ENCODE data around the gene PRR19. TPM values are rescaled to one million over a fixed set of nuclear protein-coding genes. Genes with fewer than 3 reads are reported as not detected.

PRR19 gene
- total RNA-seq, 1 donor from 2014 or later = 2.4 TPM

DNA sequence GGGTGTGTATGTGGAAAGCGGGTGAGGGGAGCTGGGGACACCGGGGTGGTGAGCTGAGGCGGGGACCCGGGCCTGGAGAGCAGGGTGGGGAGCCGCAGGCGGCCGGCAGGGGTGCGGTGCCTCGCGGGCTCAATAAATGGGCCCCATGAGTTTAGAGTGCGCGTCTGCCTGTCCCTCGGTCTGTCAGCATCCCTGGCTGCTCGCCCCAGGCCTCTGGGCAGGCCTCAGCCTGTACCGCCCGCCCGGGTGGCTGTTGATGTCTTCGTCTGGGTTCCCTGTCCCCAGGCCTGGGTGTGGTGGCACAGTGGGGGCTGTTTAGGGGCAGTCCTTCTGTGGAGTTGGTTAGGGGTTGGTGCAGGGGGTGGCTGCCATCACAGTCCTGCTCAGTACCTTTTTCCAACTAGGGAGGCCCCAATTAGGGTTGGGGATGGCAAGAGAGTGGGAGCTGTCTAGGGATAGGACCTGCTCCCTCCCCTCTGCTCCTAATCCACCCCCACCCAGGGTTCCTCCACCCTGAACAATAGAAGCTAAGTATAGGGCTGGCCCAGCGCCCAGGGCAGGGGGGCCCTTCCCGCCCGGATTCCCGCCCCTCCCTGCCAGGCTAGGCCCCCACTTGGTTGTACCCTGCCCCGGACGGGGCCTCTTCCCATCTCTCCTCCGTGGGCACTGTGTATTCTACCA is 20.6 kb upstream of the PRR19 start:
- H3K36me3 Mint-ChIP-seq = no peaks in the 10 kb centered on the region
- peak overlapping the region; percentile 87 for H3K4me3 Mint-ChIP-seq
- H3K27me3 Mint-ChIP-seq = no peaks in the 10 kb centered on the region
- H3K27ac Mint-ChIP-seq = no peak overlapping the region
- peaks cover 31% of the 10 kb centered on the region for H3K4me1 Mint-ChIP-seq (ENCODE audit: unreplicated experiment)
- DNase-seq (ENCODE audit: extremely low spot score, unreplicated experiment) = no peak
- TF ChIP-seq, protein P1, sequence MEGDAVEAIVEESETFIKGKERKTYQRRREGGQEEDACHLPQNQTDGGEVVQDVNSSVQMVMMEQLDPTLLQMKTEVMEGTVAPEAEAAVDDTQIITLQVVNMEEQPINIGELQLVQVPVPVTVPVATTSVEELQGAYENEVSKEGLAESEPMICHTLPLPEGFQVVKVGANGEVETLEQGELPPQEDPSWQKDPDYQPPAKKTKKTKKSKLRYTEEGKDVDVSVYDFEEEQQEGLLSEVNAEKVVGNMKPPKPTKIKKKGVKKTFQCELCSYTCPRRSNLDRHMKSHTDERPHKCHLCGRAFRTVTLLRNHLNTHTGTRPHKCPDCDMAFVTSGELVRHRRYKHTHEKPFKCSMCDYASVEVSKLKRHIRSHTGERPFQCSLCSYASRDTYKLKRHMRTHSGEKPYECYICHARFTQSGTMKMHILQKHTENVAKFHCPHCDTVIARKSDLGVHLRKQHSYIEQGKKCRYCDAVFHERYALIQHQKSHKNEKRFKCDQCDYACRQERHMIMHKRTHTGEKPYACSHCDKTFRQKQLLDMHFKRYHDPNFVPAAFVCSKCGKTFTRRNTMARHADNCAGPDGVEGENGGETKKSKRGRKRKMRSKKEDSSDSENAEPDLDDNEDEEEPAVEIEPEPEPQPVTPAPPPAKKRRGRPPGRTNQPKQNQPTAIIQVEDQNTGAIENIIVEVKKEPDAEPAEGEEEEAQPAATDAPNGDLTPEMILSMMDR (conservative IDR thresholded peaks at IDR 0.05) = no peak
- no peaks in the 10 kb centered on the region for H3K9me3 Mint-ChIP-seq

DNA sequence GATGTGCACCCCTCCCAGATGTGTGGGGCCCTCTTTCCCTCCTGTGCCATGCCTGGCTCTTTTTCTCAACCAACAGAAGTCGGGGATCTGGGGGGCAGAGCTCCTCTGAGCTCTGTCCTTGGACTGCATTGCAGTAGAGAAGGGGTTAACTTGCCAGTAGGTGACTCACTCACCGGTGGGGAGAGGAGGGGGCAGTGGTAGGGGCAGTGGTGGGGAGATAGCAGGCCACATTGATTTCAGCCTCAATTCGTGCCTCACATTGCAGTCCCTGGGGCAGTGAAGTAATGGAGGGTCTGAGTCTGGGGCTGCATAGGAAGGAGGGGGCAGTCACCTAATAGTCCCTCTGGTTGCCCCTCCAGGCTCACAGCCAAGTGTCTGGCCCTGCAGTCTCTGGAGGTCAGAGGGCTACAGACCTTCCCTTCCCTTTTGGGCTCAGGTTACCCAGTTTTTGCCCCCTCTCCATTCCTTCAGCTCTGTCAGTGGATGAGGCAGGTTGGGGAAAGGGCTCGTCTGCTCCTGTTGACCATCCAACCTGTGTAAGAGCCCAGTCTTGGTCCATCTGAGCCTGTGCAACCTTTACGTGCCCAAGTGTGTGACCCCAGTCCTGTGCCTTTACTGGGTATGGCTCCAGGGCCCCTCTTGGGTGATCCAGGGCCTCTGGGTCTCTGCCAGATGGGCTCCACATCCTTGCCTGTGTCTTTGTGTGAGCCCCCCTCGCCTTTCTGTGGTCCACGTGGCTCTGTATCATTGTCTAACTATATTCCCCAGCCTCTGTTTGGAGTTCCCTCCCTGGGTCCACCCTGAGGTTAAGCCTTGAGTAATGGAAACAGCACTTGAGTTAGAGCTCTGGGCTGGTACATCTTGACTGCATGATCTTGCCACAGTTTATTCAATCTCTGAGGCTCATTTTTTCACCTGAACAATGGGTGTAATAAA is 19.8 kb upstream of the PRR19 start:
- no peak for DNase-seq (ENCODE audit: extremely low spot score, unreplicated experiment)
- H3K4me3 Mint-ChIP-seq = peak overlapping the region; percentile 87

DNA sequence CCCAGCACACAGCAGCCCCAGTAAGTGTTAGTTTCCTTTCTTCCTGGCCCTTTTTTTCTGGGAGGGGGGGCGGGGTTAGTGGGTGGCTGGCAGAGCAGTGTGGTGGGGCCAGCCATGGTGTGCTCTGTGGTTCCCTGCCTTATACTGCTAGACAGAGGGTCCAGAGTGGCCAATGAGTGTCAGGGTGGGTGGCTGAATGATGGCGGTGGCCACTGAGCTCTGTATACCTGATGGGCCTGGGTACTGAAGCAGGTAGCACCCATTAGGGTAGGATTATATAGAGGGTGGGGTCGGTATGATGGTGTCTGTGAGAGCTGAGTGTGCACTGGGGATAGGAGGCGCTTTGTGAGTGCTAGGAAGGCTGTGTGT is 19.1 kb upstream of the PRR19 start:
- Mint-ChIP-seq H3K4me1 (ENCODE audit: unreplicated experiment) (peaks cover 31% of the 10 kb centered on the region), H3K36me3 (no peaks in the 10 kb centered on the region), H3K9me3 (no peaks in the 10 kb centered on the region), H3K4me3 (peak overlapping the region; percentile 87), H3K27ac (no peak overlapping the region), H3K27me3 (no peaks in the 10 kb centered on the region)
- TF ChIP-seq, protein P1 (conservative IDR thresholded peaks at IDR 0.05) = no peak
- DNase-seq (ENCODE audit: extremely low spot score, unreplicated experiment) = no peak

More for the DNA sequence above, 19.8 kb upstream of the PRR19 start:
- Mint-ChIP-seq H3K27me3 (no peaks in the 10 kb centered on the region), H3K27ac (no peak overlapping the region), H3K36me3 (no peaks in the 10 kb centered on the region), H3K4me1 (ENCODE audit: unreplicated experiment) (peaks cover 31% of the 10 kb centered on the region), H3K9me3 (no peaks in the 10 kb centered on the region)
- TF ChIP-seq, protein P1 (conservative IDR thresholded peaks at IDR 0.05) = no peak

DNA sequence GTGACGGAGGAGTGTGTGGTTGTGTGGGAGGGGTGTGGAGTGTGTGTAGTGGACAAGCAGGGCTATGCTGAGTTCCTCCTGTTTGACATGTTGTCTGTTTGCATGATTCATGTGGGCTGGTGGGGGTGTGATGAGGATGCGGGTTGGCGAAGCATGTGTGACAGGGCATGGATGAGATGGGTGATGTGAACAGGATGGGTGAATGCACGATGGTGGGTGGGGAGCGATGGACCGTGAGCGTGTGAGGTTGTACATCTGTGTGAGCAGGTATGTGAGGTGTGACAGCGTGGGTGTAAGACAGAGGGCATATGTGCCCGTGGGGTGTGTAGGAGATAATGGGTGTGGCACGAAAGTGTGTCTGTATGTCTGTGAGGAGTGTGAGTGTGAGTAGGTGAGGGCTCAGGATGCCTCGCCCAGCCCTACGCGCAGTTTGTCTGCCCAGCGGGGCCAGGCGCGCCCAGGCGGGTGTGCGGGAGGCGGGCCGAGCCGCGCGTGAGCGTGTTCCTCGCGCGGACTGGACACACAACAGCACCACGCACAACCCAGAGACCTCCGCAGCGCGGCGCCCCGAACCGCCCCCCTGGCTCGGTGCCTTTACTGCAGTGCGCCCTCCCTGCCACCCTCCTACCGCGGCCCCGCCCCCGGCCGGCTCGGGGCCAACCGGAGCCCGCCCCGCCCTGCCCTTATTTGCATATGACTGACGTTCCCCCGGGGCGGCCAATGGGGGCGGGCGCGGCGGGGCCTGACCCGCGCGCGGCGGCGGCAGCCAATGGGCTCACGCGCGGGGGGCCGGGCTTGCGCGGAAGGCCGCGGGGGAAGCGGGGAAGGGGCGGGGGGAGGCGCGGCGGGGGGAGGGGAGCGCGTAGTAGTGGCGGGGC is 18.5 kb upstream of the PRR19 start:
- Mint-ChIP-seq H3K36me3 (no peaks in the 10 kb centered on the region), H3K27me3 (no peaks in the 10 kb centered on the region), H3K9me3 (no peaks in the 10 kb centered on the region), H3K27ac (no peak overlapping the region), H3K4me3 (no peak overlapping the region), H3K4me1 (ENCODE audit: unreplicated experiment) (peaks cover 27% of the 10 kb centered on the region)
- peak; percentile 97 for DNase-seq (ENCODE audit: extremely low spot score, unreplicated experiment)
- TF ChIP-seq, protein P1 (conservative IDR thresholded peaks at IDR 0.05) = no peak

DNA sequence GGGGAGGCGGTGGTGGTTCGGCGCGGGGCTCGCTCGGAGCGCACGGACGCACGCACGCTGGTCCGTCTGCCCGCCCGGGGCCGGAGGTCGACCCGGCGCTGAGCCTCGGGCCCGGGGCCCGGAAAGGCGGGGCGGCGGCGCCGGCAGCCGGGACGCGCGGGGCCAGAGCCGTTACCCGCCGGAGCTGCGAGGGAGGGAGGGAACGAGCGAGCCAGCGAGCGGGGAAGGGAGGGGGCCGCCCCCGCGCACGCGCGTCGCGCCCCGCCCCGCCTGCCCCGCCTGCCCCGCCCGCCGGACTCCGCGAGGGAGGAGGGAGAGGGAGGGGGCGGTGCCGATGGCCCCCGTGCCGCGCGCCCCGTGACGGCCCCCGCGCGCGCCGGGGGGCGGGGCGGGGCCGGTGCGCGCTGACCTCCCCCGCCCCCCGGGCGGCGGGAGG is 17.8 kb upstream of the PRR19 start:
- Mint-ChIP-seq H3K27ac (no peak overlapping the region), H3K4me1 (ENCODE audit: unreplicated experiment) (peaks cover 20% of the 10 kb centered on the region), H3K9me3 (no peaks in the 10 kb centered on the region), H3K4me3 (no peak overlapping the region), H3K27me3 (no peaks in the 10 kb centered on the region), H3K36me3 (no peaks in the 10 kb centered on the region)
- DNase-seq (ENCODE audit: extremely low spot score, unreplicated experiment) = no peak
- TF ChIP-seq, protein P1 (conservative IDR thresholded peaks at IDR 0.05) = no peak

Data from type B pancreatic cell (in vitro differentiated cells).